Parathyroid adenoma (tissue), 2 donors: ENCODE measurements around the gene LPO.

Source experiments
- H2AFZ ChIP-seq: fragments of 300-600 bp; sonication (generic); one replicate; pipeline ENCODE4 v1.7.0; 2017; ENCODE audit warnings: antibody characterized with exemption, mild to moderate bottlenecking
- H3K27ac ChIP-seq: fragments of 300-600 bp; sonication (generic); one replicate; pipeline ENCODE4 v1.7.0; 2017
- H3K27me3 ChIP-seq: fragments of 300-600 bp; sonication (generic); one replicate; pipeline ENCODE4 v1.7.0; 2017; ENCODE audit warnings: low read length; ENCODE audit not compliant: control insufficient read depth, insufficient read depth
- H3K36me3 ChIP-seq: fragments of 300-600 bp; sonication (generic); one replicate; pipeline ENCODE4 v1.7.0; 2017; ENCODE audit warnings: low read length; ENCODE audit not compliant: control insufficient read depth, insufficient read depth
- H3K4me1 ChIP-seq: fragments of 300-600 bp; sonication (generic); one replicate; pipeline ENCODE4 v1.7.0; 2017; ENCODE audit warnings: control low read depth
- H3K4me2 ChIP-seq: fragments of 300-600 bp; sonication (generic); one replicate; pipeline ENCODE4 v1.7.0; 2017; ENCODE audit warnings: low read length
- H3K4me3 ChIP-seq: fragments of 300-600 bp; sonication (generic); one replicate; pipeline ENCODE4 v1.7.0; 2017; ENCODE audit warnings: low read depth, low read length
- H3K79me2 ChIP-seq: fragments of 300-600 bp; sonication (generic); one replicate; pipeline ENCODE4 v1.7.0; 2017; ENCODE audit warnings: control low read depth
- H3K9ac ChIP-seq: fragments of 300-600 bp; sonication (generic); one replicate; pipeline ENCODE4 v1.7.0; 2017; ENCODE audit warnings: mild to moderate bottlenecking
- H3K9me3 ChIP-seq: fragments of 300-600 bp; sonication (generic); one replicate; pipeline ENCODE4 v1.7.0; 2017; ENCODE audit warnings: low read length; ENCODE audit not compliant: control insufficient read depth
- CTCF ChIP-seq: fragments of 300-600 bp; sonication (generic); IDR thresholded peaks from one replicate; pipeline ENCODE4 v1.7.0; 2017; ENCODE audit warnings: antibody characterized with exemption, mild to moderate bottlenecking
- donor health status: primary hyperparathyroidism.

The LPO gene

GRCh38 chr17:58308985-58309917 is 70.9 kb downstream of the LPO start:
- no peak for TF ChIP-seq CTCF
- Histone ChIP-seq H3K9ac (no peak overlapping the region), H3K27me3 (no peaks in the 10 kb centered on the region), H3K4me2 (no peak overlapping the region), H3K79me2 (no peaks in the 10 kb centered on the region), H3K4me3 (no peak overlapping the region), H3K27ac (no peak overlapping the region), H2AFZ (no peak overlapping the region), H3K36me3 (no peaks in the 10 kb centered on the region), H3K4me1 (no peaks in the 10 kb centered on the region), H3K9me3 (no peaks in the 10 kb centered on the region)

GRCh38 chr17:58309918-58310259 is 71.5 kb downstream of the LPO start:
- H3K9me3 ChIP-seq: no peaks in the 10 kb centered on the region
- no peak for TF ChIP-seq CTCF
- no peaks in the 10 kb centered on the region for H3K27me3 ChIP-seq
- H2AFZ ChIP-seq: no peak overlapping the region
- no peaks in the 10 kb centered on the region for H3K79me2 ChIP-seq
- no peaks in the 10 kb centered on the region for H3K36me3 ChIP-seq
- H3K27ac ChIP-seq: no peak overlapping the region
- H3K4me1 ChIP-seq: no peaks in the 10 kb centered on the region
- H3K9ac ChIP-seq: no peak overlapping the region
- no peak overlapping the region for H3K4me3 ChIP-seq
- H3K4me2 ChIP-seq: no peak overlapping the region

GRCh38 chr17:58310511-58311428 is 72.4 kb downstream of the LPO start:
- H3K36me3 ChIP-seq: no peaks in the 10 kb centered on the region
- TF ChIP-seq CTCF: no peak
- H3K4me3 ChIP-seq: no peak overlapping the region

DNA sequence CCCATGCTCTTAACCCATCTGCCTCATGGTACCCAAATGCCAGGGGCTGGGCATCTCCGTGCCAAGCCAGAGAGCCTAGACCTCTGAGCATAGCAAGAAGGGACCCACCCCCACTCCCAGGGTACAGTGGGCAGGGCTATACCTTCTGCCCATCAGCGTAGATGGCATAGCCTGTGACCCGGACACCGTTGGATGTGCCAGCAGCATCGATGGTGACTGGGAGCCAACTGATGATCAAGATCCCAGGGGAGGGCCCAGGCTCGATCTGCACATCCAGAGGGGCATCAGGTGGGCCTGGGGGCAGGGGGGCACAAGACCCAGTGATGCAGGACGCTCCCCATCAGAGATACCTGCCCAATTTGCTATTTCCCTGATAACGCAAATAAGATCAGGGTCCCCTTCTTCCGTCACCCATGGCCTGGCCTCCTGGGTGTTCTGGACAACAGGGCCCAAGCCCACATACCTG is 73.1 kb downstream of the LPO start:
- no peak for TF ChIP-seq CTCF
- Histone ChIP-seq H3K36me3 (no peaks in the 10 kb centered on the region), H3K4me2 (no peak overlapping the region), H3K4me3 (no peak overlapping the region), H3K79me2 (no peaks in the 10 kb centered on the region), H3K4me1 (no peaks in the 10 kb centered on the region), H3K27me3 (no peaks in the 10 kb centered on the region), H3K9me3 (no peaks in the 10 kb centered on the region), H2AFZ (no peak overlapping the region), H3K27ac (no peak overlapping the region), H3K9ac (no peak overlapping the region)

More at GRCh38 chr17:58310511-58311428, 72.4 kb downstream of the LPO start:
- Histone ChIP-seq H3K79me2 (no peaks in the 10 kb centered on the region), H3K9ac (no peak overlapping the region), H3K4me1 (no peaks in the 10 kb centered on the region), H2AFZ (no peak overlapping the region), H3K27ac (no peak overlapping the region), H3K4me2 (no peak overlapping the region), H3K9me3 (no peaks in the 10 kb centered on the region), H3K27me3 (no peaks in the 10 kb centered on the region)
